ENCODE results near the gene ALDH16A1. TPM values are rescaled to one million over a fixed set of nuclear protein-coding genes. Genes with fewer than 3 reads are reported as not detected.

The ALDH16A1 gene
- total and polyA plus RNA-seq, 7 donors: 3.6 to 12.9 (median 7.4) TPM

GRCh38 chr19:49414256-49414655 is 38.8 kb upstream of the ALDH16A1 start:
- Histone ChIP-seq H3K9me3 (no peaks in the 10 kb centered on the region), H3K27ac (no peak overlapping the region), H3K36me3 (ENCODE audit: insufficient read depth in 1 of 2, low read depth in 1 of 2) (no peaks in the 10 kb centered on the region), H3K4me1 (no peaks in the 10 kb centered on the region), H3K4me3 (no peak overlapping the region), H3K27me3 (ENCODE audit: insufficient read depth in 3 of 3, low read length in 2 of 3) (peaks cover 0 to 38% (median 3%) of the 10 kb centered on the region in 3 donors)
- ATAC-seq (no peak), DNase-seq (no peak)
- TF ChIP-seq CTCF (IDR thresholded peaks at IDR 0.05): no peak
- 74 to 96% (median 81%) methylated on average over 3 of the region's 3 CpGs for WGBS, 3 donors
- intact Hi-C loops (cut with DNase I): no loop called here

- Histone ChIP-seq H3K27me3 (ENCODE audit: insufficient read depth in 3 of 3, low read length in 2 of 3) (peaks cover 0 to 48% (median 4%) of the 10 kb centered on the region in 3 donors), H3K4me3 (no peak overlapping the region), H3K36me3 (ENCODE audit: insufficient read depth in 1 of 2, low read depth in 1 of 2) (no peaks in the 10 kb centered on the region), H3K4me1 (no peaks in the 10 kb centered on the region), H3K9me3 (no peaks in the 10 kb centered on the region), H3K27ac (no peak overlapping the region)
- DNase-seq: no peak
- TF ChIP-seq CTCF (IDR thresholded peaks at IDR 0.05): no peak
- 58 to 71% (median 60%) methylated on average over 15 of the region's 15 CpGs for WGBS, 3 donors
- intact Hi-C loops (cut with DNase I): no loop called here
- no peak for ATAC-seq
Measured at GRCh38 chr19:49415102-49415809, 37.8 kb upstream of the ALDH16A1 start.

- Histone ChIP-seq H3K4me3 (no peak overlapping the region), H3K36me3 (ENCODE audit: insufficient read depth in 1 of 2, low read depth in 1 of 2) (no peaks in the 10 kb centered on the region), H3K27ac (no peak overlapping the region), H3K27me3 (ENCODE audit: insufficient read depth in 3 of 3, low read length in 2 of 3) (peaks cover 0 to 50% (median 8%) of the 10 kb centered on the region in 3 donors), H3K9me3 (no peaks in the 10 kb centered on the region), H3K4me1 (peaks cover under 1% of the 10 kb centered on the region)
- no peak for TF ChIP-seq CTCF (IDR thresholded peaks at IDR 0.05)
- intact Hi-C loops (cut with DNase I): no loop called here
- WGBS, 3 donors: 71 to 75% (median 74%) methylated on average over 2 of the region's 2 CpGs
- DNase-seq (no peak), ATAC-seq (no peak)
Measured at GRCh38 chr19:49415810-49416200, 37.2 kb upstream of the ALDH16A1 start.

- no peak overlapping the region for H3K4me3 ChIP-seq
- DNase-seq (no peak), ATAC-seq (no peak)
- 46 to 60% (median 48%) methylated on average over 5 to 7 of the region's 7 CpGs for WGBS, 3 donors
- intact Hi-C loops (cut with DNase I): no loop called here
- H3K27me3 ChIP-seq (ENCODE audit: insufficient read depth in 3 of 3, low read length in 2 of 3): peaks cover 0 to 61% (median 13%) of the 10 kb centered on the region in 3 donors
- H3K27ac ChIP-seq: no peak overlapping the region
- no peak for TF ChIP-seq CTCF (IDR thresholded peaks at IDR 0.05)
- no peaks in the 10 kb centered on the region for H3K36me3 ChIP-seq (ENCODE audit: insufficient read depth in 1 of 2, low read depth in 1 of 2)
- H3K4me1 ChIP-seq: peaks cover 9% of the 10 kb centered on the region
- H3K9me3 ChIP-seq: no peaks in the 10 kb centered on the region
Measured at GRCh38 chr19:49417088-49417487, 35.9 kb upstream of the ALDH16A1 start.

- no peak overlapping the region for H3K27ac ChIP-seq
- WGBS, 3 donors: 72 to 79% (median 75%) methylated on average over 5 of the region's 5 CpGs
- ATAC-seq (no peak), DNase-seq (no peak)
- H3K27me3 ChIP-seq (ENCODE audit: insufficient read depth in 3 of 3, low read length in 2 of 3): peaks cover 0 to 75% (median 25%) of the 10 kb centered on the region in 3 donors
- no peak for TF ChIP-seq CTCF (IDR thresholded peaks at IDR 0.05)
- H3K9me3 ChIP-seq: no peaks in the 10 kb centered on the region
- no peaks in the 10 kb centered on the region for H3K36me3 ChIP-seq (ENCODE audit: insufficient read depth in 1 of 2, low read depth in 1 of 2)
- peaks cover 18% of the 10 kb centered on the region for H3K4me1 ChIP-seq
- intact Hi-C loops (cut with DNase I): loop anchor here in 1 of 2 donors (2.0 kb wide), 1 partner anchor 24 kb away; no protein-coding TSS in a partner anchor
- no peak overlapping the region for H3K4me3 ChIP-seq
Measured at GRCh38 chr19:49418511-49418910, 34.5 kb upstream of the ALDH16A1 start.
